Measurements from ENCODE around the gene PRELP.

PRELP gene

DNA sequence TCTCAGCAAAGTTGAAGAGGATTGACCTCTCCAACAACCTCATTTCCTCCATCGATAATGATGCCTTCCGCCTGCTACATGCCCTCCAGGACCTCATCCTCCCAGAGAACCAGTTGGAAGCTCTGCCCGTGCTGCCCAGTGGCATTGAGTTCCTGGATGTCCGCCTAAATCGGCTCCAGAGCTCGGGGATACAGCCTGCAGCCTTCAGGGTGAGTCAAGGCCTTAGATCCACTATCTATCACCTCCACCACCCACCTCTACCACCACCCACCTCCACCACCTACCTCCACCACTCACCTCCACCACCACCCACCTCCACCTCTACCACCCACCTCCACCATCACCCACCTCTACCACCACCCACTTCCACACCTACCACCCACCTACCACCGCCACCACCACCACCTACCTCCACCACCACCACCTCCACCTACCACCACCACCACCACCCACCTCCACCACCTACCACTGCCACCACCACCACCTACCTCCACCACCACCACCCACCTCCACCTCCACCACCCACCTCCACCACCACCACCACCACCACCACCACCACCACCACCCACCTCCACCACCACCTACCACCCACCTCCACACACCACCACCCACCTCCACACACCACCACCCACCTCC lies 24.2 kb downstream of the PRELP start:
- no peak overlapping the region for H3K4me3 Mint-ChIP-seq
- H3K4me1 Mint-ChIP-seq (ENCODE audit: low read depth): peaks cover 7% of the 10 kb centered on the region
- H3K36me3 Mint-ChIP-seq (ENCODE audit: low read depth): no peaks in the 10 kb centered on the region
- peaks cover 15% of the 10 kb centered on the region for H3K27me3 Mint-ChIP-seq (ENCODE audit: low read depth)
- H3K9me3 Mint-ChIP-seq: no peaks in the 10 kb centered on the region
- H3K27ac Mint-ChIP-seq: no peak overlapping the region

- no peak overlapping the region for H3K27ac Mint-ChIP-seq
- H3K4me3 Mint-ChIP-seq: no peak overlapping the region
- peaks cover 15% of the 10 kb centered on the region for H3K27me3 Mint-ChIP-seq (ENCODE audit: low read depth)
- H3K4me1 Mint-ChIP-seq (ENCODE audit: low read depth): peaks cover 9% of the 10 kb centered on the region
- H3K36me3 Mint-ChIP-seq (ENCODE audit: low read depth): no peaks in the 10 kb centered on the region
- no peaks in the 10 kb centered on the region for H3K9me3 Mint-ChIP-seq
Measured at GRCh38 chr1:203500279-203500678, 24.7 kb downstream of the PRELP start.

DNA sequence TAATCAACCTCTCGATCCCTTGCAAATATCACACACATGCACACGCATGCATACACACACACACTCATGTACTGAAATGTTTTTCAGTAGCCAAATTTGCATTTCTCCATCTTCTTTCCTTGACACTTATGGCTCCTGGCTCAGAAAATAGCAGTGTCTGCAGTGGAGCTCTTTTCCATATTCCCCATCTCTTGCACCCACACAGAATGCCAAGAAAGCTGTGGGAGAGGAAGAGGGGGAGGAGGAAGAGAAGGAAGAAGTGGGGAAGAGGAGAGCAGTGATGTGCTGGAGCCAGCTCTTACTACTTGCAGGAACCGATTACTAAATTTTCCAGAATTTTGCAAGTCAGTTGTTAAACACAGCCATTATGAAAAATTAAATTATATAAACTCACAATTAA lies 28.2 kb downstream of the PRELP start:
- Mint-ChIP-seq H3K27me3 (ENCODE audit: low read depth) (peaks cover 15% of the 10 kb centered on the region), H3K36me3 (ENCODE audit: low read depth) (no peaks in the 10 kb centered on the region), H3K9me3 (no peaks in the 10 kb centered on the region), H3K4me3 (no peak overlapping the region), H3K27ac (no peak overlapping the region), H3K4me1 (ENCODE audit: low read depth) (peaks cover 12% of the 10 kb centered on the region)

DNA sequence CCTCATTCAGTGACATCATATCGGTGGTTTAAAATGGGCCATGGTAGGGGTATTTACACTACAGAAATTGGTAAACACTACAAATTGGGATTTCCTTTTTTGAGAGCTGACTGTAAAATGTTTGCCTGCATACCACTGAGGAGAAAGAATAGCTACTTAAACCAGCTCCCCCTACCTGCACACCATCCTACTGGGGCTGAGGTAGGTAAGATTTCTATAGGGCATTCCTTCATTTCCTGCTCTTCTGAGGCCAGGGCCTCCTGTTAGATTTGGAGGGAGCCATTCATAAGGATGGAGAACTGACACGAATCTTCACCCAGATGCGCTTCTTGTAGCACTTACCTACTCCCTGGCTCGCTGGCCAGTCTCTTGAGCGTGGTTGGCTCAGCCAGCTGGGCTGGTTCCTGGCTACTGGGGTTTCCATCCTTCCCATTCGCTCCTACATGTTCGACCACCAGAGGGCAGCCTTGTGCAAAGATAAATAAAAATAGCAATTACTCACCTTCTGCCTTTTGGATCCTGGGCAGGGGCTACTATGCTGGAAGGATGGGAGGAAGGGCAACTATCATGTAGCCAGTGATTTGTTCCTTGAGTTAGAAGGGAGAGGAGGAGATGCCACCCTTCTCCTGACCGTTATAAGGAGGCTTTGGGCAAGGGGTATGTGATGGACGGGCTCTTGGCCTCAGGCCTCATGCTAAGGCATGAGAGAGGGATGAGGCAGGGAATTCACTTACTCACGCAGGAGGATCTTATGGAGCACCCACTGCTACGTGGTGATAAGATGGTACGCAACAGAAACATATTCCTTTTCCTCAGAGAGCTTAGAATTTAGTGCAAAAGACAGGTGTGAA lies 29.0 kb downstream of the PRELP start:
- Mint-ChIP-seq H3K4me1 (ENCODE audit: low read depth) (peaks cover 12% of the 10 kb centered on the region), H3K4me3 (no peak overlapping the region), H3K9me3 (no peaks in the 10 kb centered on the region), H3K36me3 (ENCODE audit: low read depth) (no peaks in the 10 kb centered on the region), H3K27ac (no peak overlapping the region), H3K27me3 (ENCODE audit: low read depth) (peaks cover 15% of the 10 kb centered on the region)

DNA sequence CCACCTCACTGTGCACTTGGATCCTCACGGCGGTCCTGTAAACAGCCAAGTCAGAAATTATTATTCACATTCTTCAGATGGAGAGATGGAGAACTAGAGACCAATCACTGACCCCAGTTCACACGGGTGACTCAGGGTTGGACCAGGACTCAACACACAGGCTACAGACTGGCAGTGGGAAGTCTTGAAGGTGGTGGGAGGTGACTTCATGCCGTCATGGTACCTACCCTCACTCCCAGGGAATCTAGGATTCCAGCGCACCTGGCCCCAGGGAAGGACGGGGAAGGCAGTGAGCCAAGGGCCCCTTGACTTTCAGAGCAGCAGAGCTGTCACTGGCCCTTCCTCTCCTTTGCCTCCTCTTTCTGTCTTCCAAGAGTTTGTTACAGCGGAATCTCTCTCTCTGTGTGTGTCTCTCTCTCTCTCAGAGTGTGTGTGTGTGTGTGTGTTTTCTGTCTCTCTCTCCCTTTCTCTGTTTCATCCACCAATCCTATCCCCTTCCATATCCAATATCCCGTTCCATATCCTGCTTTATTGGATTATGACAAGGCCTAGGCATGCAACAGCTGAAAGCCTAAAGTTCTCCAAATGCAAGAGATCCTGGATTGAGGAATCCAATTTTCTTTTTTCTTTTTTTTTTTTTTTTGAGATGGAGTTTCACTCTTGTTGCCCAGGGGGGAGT lies 30.1 kb downstream of the PRELP start:
- Mint-ChIP-seq H3K4me3 (no peak overlapping the region), H3K9me3 (no peaks in the 10 kb centered on the region), H3K27me3 (ENCODE audit: low read depth) (peaks cover 15% of the 10 kb centered on the region), H3K36me3 (ENCODE audit: low read depth) (no peaks in the 10 kb centered on the region), H3K4me1 (ENCODE audit: low read depth) (peaks cover 12% of the 10 kb centered on the region), H3K27ac (no peak overlapping the region)

GRCh38 chr1:203506858-203507626 lies 31.4 kb downstream of the PRELP start:
- Mint-ChIP-seq H3K27ac (peak overlapping the region; percentile 1), H3K4me3 (no peak overlapping the region), H3K27me3 (ENCODE audit: low read depth) (peaks cover 14% of the 10 kb centered on the region)

GRCh38 chr1:203507759-203508158 lies 32.2 kb downstream of the PRELP start:
- Mint-ChIP-seq H3K9me3 (no peaks in the 10 kb centered on the region), H3K4me3 (no peak overlapping the region), H3K27me3 (ENCODE audit: low read depth) (peaks cover 11% of the 10 kb centered on the region), H3K36me3 (ENCODE audit: low read depth) (no peaks in the 10 kb centered on the region), H3K4me1 (ENCODE audit: low read depth) (peaks cover 15% of the 10 kb centered on the region), H3K27ac (no peak overlapping the region)

More at GRCh38 chr1:203506858-203507626, 31.4 kb downstream of the PRELP start:
- H3K9me3 Mint-ChIP-seq: no peaks in the 10 kb centered on the region
- peaks cover 10% of the 10 kb centered on the region for H3K4me1 Mint-ChIP-seq (ENCODE audit: low read depth)
- H3K36me3 Mint-ChIP-seq (ENCODE audit: low read depth): no peaks in the 10 kb centered on the region

- no peaks in the 10 kb centered on the region for H3K9me3 Mint-ChIP-seq
- H3K36me3 Mint-ChIP-seq (ENCODE audit: low read depth): no peaks in the 10 kb centered on the region
- H3K4me1 Mint-ChIP-seq (ENCODE audit: low read depth): peaks cover 23% of the 10 kb centered on the region
- no peak overlapping the region for H3K4me3 Mint-ChIP-seq
- peaks cover 3% of the 10 kb centered on the region for H3K27me3 Mint-ChIP-seq (ENCODE audit: low read depth)
- H3K27ac Mint-ChIP-seq: no peak overlapping the region
Measured at GRCh38 chr1:203508463-203509073, 33.0 kb downstream of the PRELP start.

DNA sequence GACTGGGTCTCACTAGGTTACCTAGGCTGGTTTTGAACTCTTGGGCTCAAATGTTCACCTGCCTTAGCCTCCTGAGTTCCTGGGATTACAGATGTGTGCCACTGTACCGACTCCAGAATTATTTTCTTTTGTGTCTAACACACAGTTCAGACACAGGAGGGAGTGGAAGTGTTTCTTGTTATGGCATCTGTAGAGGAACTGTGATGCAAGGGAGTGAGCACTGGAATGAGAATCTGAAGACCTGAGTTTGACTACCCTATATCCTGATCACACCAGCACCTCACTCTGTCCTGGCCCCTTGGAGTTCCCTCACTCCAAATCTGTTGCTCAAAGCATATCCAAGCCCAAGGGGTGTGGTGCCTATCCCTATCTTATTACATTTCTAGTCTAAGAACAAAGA lies 33.5 kb downstream of the PRELP start:
- H3K4me1 Mint-ChIP-seq (ENCODE audit: low read depth): peaks cover 28% of the 10 kb centered on the region
- H3K9me3 Mint-ChIP-seq: no peaks in the 10 kb centered on the region
- no peak overlapping the region for H3K27ac Mint-ChIP-seq
- no peaks in the 10 kb centered on the region for H3K36me3 Mint-ChIP-seq (ENCODE audit: low read depth)
- no peak overlapping the region for H3K4me3 Mint-ChIP-seq
- no peaks in the 10 kb centered on the region for H3K27me3 Mint-ChIP-seq (ENCODE audit: low read depth)

- Mint-ChIP-seq H3K4me1 (ENCODE audit: low read depth) (peaks cover 26% of the 10 kb centered on the region), H3K4me3 (no peak overlapping the region), H3K27ac (no peak overlapping the region), H3K27me3 (ENCODE audit: low read depth) (no peaks in the 10 kb centered on the region), H3K9me3 (no peaks in the 10 kb centered on the region), H3K36me3 (ENCODE audit: low read depth) (no peaks in the 10 kb centered on the region)
Measured at GRCh38 chr1:203511513-203511912, 35.9 kb downstream of the PRELP start.

DNA sequence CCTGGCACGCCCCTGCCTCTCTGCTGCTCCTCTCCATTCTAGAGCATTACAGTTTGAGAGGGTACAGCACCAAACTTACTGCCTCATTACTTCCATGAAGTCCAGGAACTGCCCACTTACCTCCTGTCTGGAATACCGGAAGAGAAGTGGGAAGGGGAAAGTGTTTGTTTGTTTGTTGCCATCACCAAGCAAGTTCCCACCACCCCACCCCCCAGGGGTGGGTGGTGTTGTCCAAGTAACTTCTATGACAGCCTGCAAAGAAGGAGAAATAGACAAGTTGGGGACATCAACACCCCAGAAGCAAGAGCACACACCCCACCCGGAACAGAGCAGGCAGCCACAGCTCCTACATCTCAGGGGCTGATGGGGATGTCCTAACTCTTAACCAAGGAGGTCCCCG lies 36.3 kb downstream of the PRELP start:
- Mint-ChIP-seq H3K36me3 (ENCODE audit: low read depth) (no peaks in the 10 kb centered on the region), H3K27ac (no peak overlapping the region), H3K4me3 (no peak overlapping the region), H3K27me3 (ENCODE audit: low read depth) (no peaks in the 10 kb centered on the region), H3K4me1 (ENCODE audit: low read depth) (peaks cover 25% of the 10 kb centered on the region), H3K9me3 (no peaks in the 10 kb centered on the region)

- Mint-ChIP-seq H3K36me3 (ENCODE audit: low read depth) (no peaks in the 10 kb centered on the region), H3K4me1 (ENCODE audit: low read depth) (peaks cover 23% of the 10 kb centered on the region), H3K27me3 (ENCODE audit: low read depth) (no peaks in the 10 kb centered on the region), H3K27ac (peak overlapping the region; percentile 84), H3K4me3 (peak overlapping the region; percentile 36), H3K9me3 (no peaks in the 10 kb centered on the region)
Measured at GRCh38 chr1:203512517-203512847, 36.9 kb downstream of the PRELP start.

DNA sequence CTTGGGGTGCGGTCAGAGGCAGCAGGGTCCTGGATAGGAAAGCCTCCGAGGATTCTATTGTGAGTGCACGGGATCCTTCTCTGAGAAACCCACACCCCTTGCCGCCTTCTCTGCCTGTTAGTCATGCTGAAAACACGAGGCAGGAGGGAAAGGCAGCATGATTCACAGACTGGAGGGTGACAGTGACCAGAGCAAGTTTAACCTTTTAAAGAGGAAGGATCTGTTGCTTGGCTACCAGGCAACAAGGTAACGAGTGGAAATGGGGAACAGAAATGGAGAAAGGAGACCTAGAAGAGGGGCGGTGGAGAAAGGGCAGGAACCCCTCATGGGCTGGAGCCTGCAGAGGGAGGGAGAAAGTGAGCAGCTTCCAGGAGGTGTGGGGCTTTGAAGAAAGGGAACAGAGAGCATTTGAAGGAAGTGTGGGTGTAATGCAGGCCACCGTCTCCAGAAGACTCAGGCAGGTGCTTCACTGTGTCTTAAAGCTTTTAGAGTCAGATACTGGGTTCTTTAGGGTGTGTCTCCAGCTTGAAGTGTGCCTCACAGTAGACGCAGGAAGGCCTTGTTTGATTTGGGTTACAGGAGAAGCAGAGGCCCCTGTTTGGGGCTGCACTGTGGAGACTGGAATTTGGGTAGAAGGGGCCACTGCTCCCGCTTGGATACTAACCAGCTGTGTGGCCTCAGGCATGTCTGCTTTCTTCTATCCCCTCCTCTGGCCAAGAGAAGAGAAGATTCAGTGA lies 37.4 kb downstream of the PRELP start:
- no peaks in the 10 kb centered on the region for H3K27me3 Mint-ChIP-seq (ENCODE audit: low read depth)
- peaks cover 23% of the 10 kb centered on the region for H3K4me1 Mint-ChIP-seq (ENCODE audit: low read depth)
- H3K4me3 Mint-ChIP-seq: peak overlapping the region; percentile 39
- H3K36me3 Mint-ChIP-seq (ENCODE audit: low read depth): no peaks in the 10 kb centered on the region
- peak overlapping the region; percentile 84 for H3K27ac Mint-ChIP-seq
- no peaks in the 10 kb centered on the region for H3K9me3 Mint-ChIP-seq

Measured in T-helper 1 cell treated with Interleukin-12 subunit alpha and Interleukin-12 subunit beta and Interleukin-4 antibody, amounts not matched to agents 30 μg/mL and 1 μg/mL, for 36 hours (primary cell).